Ectodermal cell (in vitro differentiated cells): ENCODE measurements around the gene SLC27A1.
"Not testable (repeated sequence)": the region's sequence is repeated elsewhere in the genome, so short reads cannot be mapped to it uniquely, and the experiment has no call there.

ENCODE experiments used
- H3K27ac ChIP-seq: 2 replicates; pipeline ENCODE4 v1.7.0; 2013; ENCODE audit warnings: mild to moderate bottlenecking, low read depth, low read length; ENCODE audit not compliant: insufficient read depth, poor library complexity, severe bottlenecking
- H3K27me3 ChIP-seq: 2 replicates; pipeline ENCODE4 v1.7.0; 2013; ENCODE audit warnings: mild to moderate bottlenecking, low read length; ENCODE audit not compliant: insufficient read depth, control insufficient read depth, poor library complexity, severe bottlenecking
- H3K36me3 ChIP-seq: one replicate; pipeline ENCODE4 v1.7.0; 2013; ENCODE audit warnings: low read length; ENCODE audit not compliant: control insufficient read depth, insufficient read depth
- H3K4me1 ChIP-seq: one replicate; pipeline ENCODE4 v1.7.0; 2013; ENCODE audit warnings: low read length; ENCODE audit not compliant: control insufficient read depth, insufficient read depth
- H3K4me3 ChIP-seq: 2 replicates; pipeline ENCODE4 v1.7.0; 2013; ENCODE audit warnings: low read depth, low read length, control low read depth; ENCODE audit not compliant: insufficient read depth
- H3K9me3 ChIP-seq: 2 replicates; pipeline ENCODE4 v1.7.0; 2013; ENCODE audit warnings: mild to moderate bottlenecking, low read length, moderate library complexity; ENCODE audit not compliant: control insufficient read depth
- WGBS, 2 experiments: methylation state at CpG; one replicate each; pipeline ENCODE4 v1.1.7; 2013; ENCODE audit warnings: missing lambda C conversion rate in 2 of 2; 5-methylcytosine and 5-hydroxymethylcytosine counted together

The SLC27A1 gene

DNA sequence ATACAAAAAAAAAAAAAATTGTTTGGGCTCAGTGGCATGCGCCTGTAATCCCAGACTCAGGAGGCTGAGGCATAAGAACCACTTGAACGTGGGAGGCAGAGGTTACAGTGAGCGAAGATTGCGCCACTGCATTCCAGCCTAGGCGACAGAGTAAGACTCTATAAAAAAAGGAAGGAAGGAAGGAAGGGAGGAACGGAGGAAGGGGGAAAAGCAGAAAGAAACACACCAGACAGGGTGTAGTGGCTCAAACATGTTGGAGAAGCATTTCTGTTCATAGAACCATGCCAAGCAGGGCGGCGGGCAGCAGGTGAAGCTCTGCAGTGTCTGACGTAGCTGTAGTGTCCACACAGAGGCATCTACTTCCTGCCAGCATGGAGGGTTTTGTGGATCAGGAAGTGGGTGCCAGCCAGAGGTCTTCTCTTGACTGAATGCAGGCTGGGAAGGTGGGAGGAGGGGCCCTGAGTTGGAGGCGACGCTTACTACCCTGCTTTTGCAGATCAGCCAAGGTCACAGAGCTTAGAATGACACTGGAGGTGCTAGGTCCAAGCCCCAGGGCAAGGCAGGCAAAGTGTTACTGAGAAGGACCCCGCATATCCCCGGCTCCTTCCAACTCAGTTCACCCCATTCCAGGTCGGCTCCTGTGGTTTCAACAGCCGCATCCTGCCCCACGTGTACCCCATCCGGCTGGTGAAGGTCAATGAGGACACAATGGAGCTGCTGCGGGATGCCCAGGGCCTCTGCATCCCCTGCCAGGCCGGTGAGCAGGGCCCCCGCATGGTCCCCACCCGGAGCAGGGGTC lies 29.5 kb downstream of the SLC27A1 start:
- WGBS, 2 experiments = 86 to 87% methylated on average over 21 of the region's 21 CpGs
- Histone ChIP-seq H3K4me3 (no peak overlapping the region), H3K9me3 (no peaks in the 10 kb centered on the region), H3K36me3 (no peaks in the 10 kb centered on the region), H3K4me1 (peaks cover 4% of the 10 kb centered on the region), H3K27me3 (no peaks in the 10 kb centered on the region), H3K27ac (no peak overlapping the region)

DNA sequence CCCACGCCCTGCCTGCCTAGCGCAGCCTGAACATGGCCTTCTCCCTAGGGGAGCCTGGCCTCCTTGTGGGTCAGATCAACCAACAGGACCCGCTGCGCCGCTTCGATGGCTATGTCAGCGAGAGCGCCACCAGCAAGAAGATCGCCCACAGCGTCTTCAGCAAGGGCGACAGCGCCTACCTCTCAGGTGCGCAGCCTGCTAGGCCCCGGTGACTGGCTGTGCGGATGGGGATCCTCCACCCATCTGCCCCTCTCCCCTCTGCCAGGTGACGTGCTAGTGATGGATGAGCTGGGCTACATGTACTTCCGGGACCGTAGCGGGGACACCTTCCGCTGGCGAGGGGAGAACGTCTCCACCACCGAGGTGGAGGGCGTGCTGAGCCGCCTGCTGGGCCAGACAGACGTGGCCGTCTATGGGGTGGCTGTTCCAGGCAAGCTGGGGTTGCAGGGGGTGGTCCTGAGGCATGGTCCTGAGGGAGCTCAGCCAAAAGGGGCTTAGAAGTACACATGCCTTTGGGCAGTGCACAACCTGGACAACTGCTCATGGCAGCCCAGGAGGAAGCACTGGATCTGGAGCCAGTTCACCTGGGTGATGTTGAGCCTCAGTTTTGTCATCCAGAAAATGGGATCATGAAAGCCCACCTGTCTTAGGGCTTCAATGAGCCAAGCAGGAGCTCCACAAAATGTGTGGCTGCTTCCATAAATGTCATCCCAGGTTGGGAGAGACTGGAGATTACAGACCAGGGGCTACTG lies 30.3 kb downstream of the SLC27A1 start:
- no peaks in the 10 kb centered on the region for H3K36me3 ChIP-seq
- no peaks in the 10 kb centered on the region for H3K9me3 ChIP-seq
- H3K27ac ChIP-seq = no peak overlapping the region
- 94 to 95% methylated on average over 27 of the region's 27 CpGs for WGBS, 2 experiments
- peaks cover 4% of the 10 kb centered on the region for H3K4me1 ChIP-seq
- no peak overlapping the region for H3K4me3 ChIP-seq
- no peaks in the 10 kb centered on the region for H3K27me3 ChIP-seq

DNA sequence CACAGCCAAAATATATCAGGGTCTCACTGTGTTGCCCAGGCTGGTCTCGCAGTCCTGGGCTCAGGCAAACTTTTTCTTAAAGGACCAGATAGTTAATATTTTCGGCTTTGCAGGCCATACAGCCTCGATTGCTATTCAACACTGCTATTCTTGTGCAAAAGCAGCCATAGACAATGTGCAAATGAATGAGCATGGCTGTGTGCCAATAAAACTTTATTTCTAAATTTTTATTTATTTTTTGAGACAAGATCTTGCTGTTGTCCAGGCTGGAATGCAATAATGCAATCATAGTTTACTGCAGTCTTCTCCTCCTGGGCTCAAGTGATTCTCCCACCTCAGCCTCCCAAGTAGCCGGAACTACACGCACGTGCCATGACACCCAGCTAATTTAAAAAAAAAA lies 32.9 kb downstream of the SLC27A1 start:
- Histone ChIP-seq H3K4me3 (no peak overlapping the region), H3K27ac (no peak overlapping the region), H3K27me3 (no peaks in the 10 kb centered on the region), H3K9me3 (no peaks in the 10 kb centered on the region), H3K4me1 (peaks cover 1% of the 10 kb centered on the region), H3K36me3 (no peaks in the 10 kb centered on the region)
- WGBS, 2 experiments = 90 to 92% methylated on average over 6 of the region's 6 CpGs

GRCh38 chr19:17504030-17504429 lies 33.7 kb downstream of the SLC27A1 start:
- Histone ChIP-seq H3K4me1 (no peaks in the 10 kb centered on the region), H3K4me3 (no peak overlapping the region), H3K36me3 (no peaks in the 10 kb centered on the region), H3K27ac (no peak overlapping the region), H3K27me3 (no peaks in the 10 kb centered on the region), H3K9me3 (no peaks in the 10 kb centered on the region)
- 91 to 95% methylated on average over 2 of the region's 2 CpGs for WGBS, 2 experiments

DNA sequence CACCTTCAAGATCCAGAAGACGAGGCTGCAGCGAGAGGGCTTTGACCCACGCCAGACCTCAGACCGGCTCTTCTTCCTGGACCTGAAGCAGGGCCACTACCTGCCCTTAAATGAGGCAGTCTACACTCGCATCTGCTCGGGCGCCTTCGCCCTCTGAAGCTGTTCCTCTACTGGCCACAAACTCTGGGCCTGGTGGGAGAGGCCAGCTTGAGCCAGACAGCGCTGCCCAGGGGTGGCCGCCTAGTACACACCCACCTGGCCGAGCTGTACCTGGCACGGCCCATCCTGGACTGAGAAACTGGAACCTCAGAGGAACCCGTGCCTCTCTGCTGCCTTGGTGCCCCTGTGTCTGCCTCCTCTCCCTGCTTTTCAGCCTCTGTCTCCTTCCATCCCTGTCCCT lies 34.1 kb downstream of the SLC27A1 start:
- H3K4me1 ChIP-seq = no peaks in the 10 kb centered on the region
- no peak overlapping the region for H3K4me3 ChIP-seq
- H3K36me3 ChIP-seq = no peaks in the 10 kb centered on the region
- H3K27me3 ChIP-seq = no peaks in the 10 kb centered on the region
- H3K9me3 ChIP-seq = no peaks in the 10 kb centered on the region
- no peak overlapping the region for H3K27ac ChIP-seq
- WGBS, 2 experiments = 94% methylated on average over 13 of the region's 13 CpGs

- no peaks in the 10 kb centered on the region for H3K36me3 ChIP-seq
- H3K27ac ChIP-seq = no peak overlapping the region
- H3K4me1 ChIP-seq = no peaks in the 10 kb centered on the region
- 83% methylated on average over 10 of the region's 10 CpGs for WGBS, 2 experiments
- no peak overlapping the region for H3K4me3 ChIP-seq
- no peaks in the 10 kb centered on the region for H3K9me3 ChIP-seq
- no peaks in the 10 kb centered on the region for H3K27me3 ChIP-seq
Measured at GRCh38 chr19:17505223-17505622, 34.9 kb downstream of the SLC27A1 start.

DNA sequence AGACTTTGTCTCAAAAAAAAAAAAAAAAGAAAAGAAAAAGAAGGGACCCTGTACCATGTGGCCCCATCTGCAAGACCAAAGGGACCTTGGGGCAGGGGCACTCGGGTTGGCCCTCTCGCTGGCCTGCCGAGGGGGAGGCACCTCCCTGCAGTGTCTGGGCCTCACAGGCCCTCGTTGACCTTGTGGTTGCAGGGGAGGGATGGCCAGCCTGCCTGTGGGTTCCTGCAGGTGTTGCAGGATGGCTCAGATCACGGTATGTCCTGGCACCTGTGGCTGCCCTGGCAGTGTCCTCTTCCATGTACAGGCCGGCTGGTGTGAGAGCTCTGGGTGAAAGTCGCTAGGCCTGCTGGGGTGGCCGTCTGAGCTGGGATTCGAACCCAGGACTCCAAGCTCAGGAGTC lies 36.4 kb downstream of the SLC27A1 start:
- Histone ChIP-seq H3K9me3 (no peaks in the 10 kb centered on the region), H3K27me3 (no peaks in the 10 kb centered on the region), H3K36me3 (no peaks in the 10 kb centered on the region), H3K27ac (no peak overlapping the region), H3K4me1 (no peaks in the 10 kb centered on the region), H3K4me3 (no peak overlapping the region)
- 91 to 92% methylated on average over 9 of the region's 9 CpGs for WGBS, 2 experiments

- H3K4me1 ChIP-seq, H3K27ac ChIP-seq, H3K27me3 ChIP-seq, H3K9me3 ChIP-seq, H3K4me3 ChIP-seq, H3K36me3 ChIP-seq: not testable (repeated sequence)
- 88% methylated on average over 3 of the region's 3 CpGs for WGBS, 2 experiments
Measured at GRCh38 chr19:17508558-17508933, 38.2 kb downstream of the SLC27A1 start.

- no peaks in the 10 kb centered on the region for H3K4me1 ChIP-seq
- H3K36me3 ChIP-seq = no peaks in the 10 kb centered on the region
- no peaks in the 10 kb centered on the region for H3K9me3 ChIP-seq
- H3K27ac ChIP-seq = peak overlapping the region; percentile 79
- H3K4me3 ChIP-seq = peak overlapping the region; percentile 92
- no peaks in the 10 kb centered on the region for H3K27me3 ChIP-seq
- WGBS, 2 experiments = 73 to 76% methylated on average over 13 of the region's 13 CpGs
Measured at GRCh38 chr19:17510220-17510993, 40.1 kb downstream of the SLC27A1 start.
